Sigmoid colon (tissue), 7 donors: ENCODE results near the gene KRTAP10-9. TPM values are rescaled to one million over a fixed set of nuclear protein-coding genes. Genes with fewer than 3 reads are reported as not detected.
"Not testable (repeated sequence)": the region's sequence is repeated elsewhere in the genome, so short reads cannot be mapped to it uniquely, and the experiment has no call there.

Experiments used
- DNase-seq: peaks from one replicate; pipeline ENCODE4 v3.0.0-alpha.2; 2019
- H3K27ac ChIP-seq, 4 donors: fragments of 200-600 bp; sonication (generic); one replicate each; pipeline ENCODE4 v1.5.1; 2016 to 2019; ENCODE audit warnings: mild to moderate bottlenecking in 1 of 4
- H3K27me3 ChIP-seq, 3 donors: fragments of 200-600 bp; sonication (generic); one replicate each; pipeline ENCODE4 v1.5.1; 2019; ENCODE audit warnings: mild to moderate bottlenecking in 1 of 3
- H3K36me3 ChIP-seq, 4 donors: fragments of 200-600 bp; sonication (generic); one replicate each; pipeline ENCODE4 v1.5.1; 2016 to 2019
- H3K4me1 ChIP-seq, 4 donors: fragments of 200-600 bp; sonication (generic); one replicate each; pipeline ENCODE4 v1.5.1; 2017 to 2019
- H3K4me3 ChIP-seq, 4 donors: fragments of 200-600 bp; sonication (generic); one replicate each; pipeline ENCODE4 v1.5.1; 2017 to 2019; ENCODE audit warnings: mild to moderate bottlenecking in 2 of 4, moderate library complexity in 1 of 4
- H3K9me3 ChIP-seq, 4 donors: fragments of 200-600 bp in 3 of 4; sonication (generic) in 3 of 4; one replicate each; pipeline versions ENCODE4 v1.5.1 to v1.6.1; 2013 to 2019
- EP300 ChIP-seq, 4 donors: sonication (generic); formaldehyde crosslinking; IDR thresholded peaks; one replicate each; pipeline ENCODE4 v1.6.1; 2017; ENCODE audit warnings: antibody characterized with exemption in 4 of 4
- POLR2A ChIP-seq, 2 donors: fragments of 450-650 bp; IDR thresholded peaks; one replicate each; pipeline ENCODE4 v1.6.1; 2016; ENCODE audit warnings: antibody characterized with exemption in 2 of 2, mild to moderate bottlenecking in 2 of 2, moderate library complexity in 2 of 2
- POLR2AphosphoS5 ChIP-seq, 4 donors: sonication (generic); formaldehyde crosslinking; IDR thresholded peaks; one replicate each; pipeline ENCODE4 v1.6.1; 2017; ENCODE audit warnings: antibody characterized with exemption in 4 of 4
- WGBS, 2 donors: extraction: QIAGEN DNeasy Blood & Tissue Kit; methylation state at CpG; one replicate each; pipeline ENCODE4 v1.1.7; 2013; 5-methylcytosine and 5-hydroxymethylcytosine counted together
- intact Hi-C: fragments of 100-400 bp; cut with DNase I; formaldehyde crosslinking; loops from one replicate; pipeline ENCODE4 v1.15.1; 2023
- polyA plus RNA-seq, 3 donors: library from polyadenylated mRNA; stranded (reverse); fragments of 200-250 nt; gene quantifications; one replicate each; pipeline ENCODE4 v1.2.3, GENCODE V29; 2013
- total RNA-seq, 4 donors: library from RNA; depleted of rRNA; stranded (reverse); fragments of >200 nt; gene quantifications; one replicate each; pipeline ENCODE4 v1.1.0, GENCODE V29; 2016
- TF ChIP-seq, protein P1 (sequence below), 4 experiments: fragments of 450-650 bp in 3 of 4; fragments of 200-600 bp in 1 of 4; IDR thresholded peaks; one replicate each; pipeline ENCODE4 v1.5.1; 2016 to 2019; ENCODE audit warnings: antibody characterized with exemption in 4 of 4, mild to moderate bottlenecking in 3 of 4, moderate library complexity in 2 of 4
- donor health status: healthy with polysubstance abuse.
- donor health status: Bipolar disorder and iron deficiency.
- donor health status: healthy.

Gene KRTAP10-9
- total and polyA plus RNA-seq, 7 donors: not detected

DNA sequence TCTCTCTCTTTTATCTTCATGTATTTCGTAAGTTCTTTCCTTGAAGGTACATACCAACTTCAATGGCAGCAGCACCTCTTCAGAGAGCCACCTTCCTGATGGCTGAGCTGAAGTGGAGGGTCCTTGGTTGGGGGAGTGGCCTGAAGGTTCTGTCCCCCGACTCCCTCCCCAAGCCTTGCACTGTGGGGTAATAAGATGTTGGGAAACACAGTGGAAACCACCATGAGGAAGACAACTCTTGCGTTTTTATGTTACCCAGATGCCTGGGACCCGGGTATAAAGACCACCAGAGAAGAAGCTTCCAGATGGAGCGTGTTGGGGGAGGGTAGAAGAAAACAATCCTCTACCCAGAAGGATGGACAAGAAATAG lies 31.6 kb downstream of the KRTAP10-9 start:
- H3K36me3 ChIP-seq: no peaks in the 10 kb centered on the region
- H3K27me3 ChIP-seq: peaks cover 0 to 22% (median 5%) of the 10 kb centered on the region in 3 donors
- no peak overlapping the region for H3K4me3 ChIP-seq
- TF ChIP-seq POLR2AphosphoS5 (IDR thresholded peaks at IDR 0.05) (no peak), POLR2A (IDR thresholded peaks at IDR 0.05) (no peak), EP300 (IDR thresholded peaks at IDR 0.05) (no peak)
- TF ChIP-seq, protein P1, sequence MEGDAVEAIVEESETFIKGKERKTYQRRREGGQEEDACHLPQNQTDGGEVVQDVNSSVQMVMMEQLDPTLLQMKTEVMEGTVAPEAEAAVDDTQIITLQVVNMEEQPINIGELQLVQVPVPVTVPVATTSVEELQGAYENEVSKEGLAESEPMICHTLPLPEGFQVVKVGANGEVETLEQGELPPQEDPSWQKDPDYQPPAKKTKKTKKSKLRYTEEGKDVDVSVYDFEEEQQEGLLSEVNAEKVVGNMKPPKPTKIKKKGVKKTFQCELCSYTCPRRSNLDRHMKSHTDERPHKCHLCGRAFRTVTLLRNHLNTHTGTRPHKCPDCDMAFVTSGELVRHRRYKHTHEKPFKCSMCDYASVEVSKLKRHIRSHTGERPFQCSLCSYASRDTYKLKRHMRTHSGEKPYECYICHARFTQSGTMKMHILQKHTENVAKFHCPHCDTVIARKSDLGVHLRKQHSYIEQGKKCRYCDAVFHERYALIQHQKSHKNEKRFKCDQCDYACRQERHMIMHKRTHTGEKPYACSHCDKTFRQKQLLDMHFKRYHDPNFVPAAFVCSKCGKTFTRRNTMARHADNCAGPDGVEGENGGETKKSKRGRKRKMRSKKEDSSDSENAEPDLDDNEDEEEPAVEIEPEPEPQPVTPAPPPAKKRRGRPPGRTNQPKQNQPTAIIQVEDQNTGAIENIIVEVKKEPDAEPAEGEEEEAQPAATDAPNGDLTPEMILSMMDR (IDR thresholded peaks at IDR 0.05): no peak
- no peak overlapping the region for H3K27ac ChIP-seq
- 82 to 83% methylated on average over 5 of the region's 5 CpGs for WGBS, 2 donors
- no peak for DNase-seq
- peaks cover 0 to 4% (median 3%) of the 10 kb centered on the region in 4 donors for H3K9me3 ChIP-seq
- no peaks in the 10 kb centered on the region for H3K4me1 ChIP-seq
- intact Hi-C loops: no loop called here

DNA sequence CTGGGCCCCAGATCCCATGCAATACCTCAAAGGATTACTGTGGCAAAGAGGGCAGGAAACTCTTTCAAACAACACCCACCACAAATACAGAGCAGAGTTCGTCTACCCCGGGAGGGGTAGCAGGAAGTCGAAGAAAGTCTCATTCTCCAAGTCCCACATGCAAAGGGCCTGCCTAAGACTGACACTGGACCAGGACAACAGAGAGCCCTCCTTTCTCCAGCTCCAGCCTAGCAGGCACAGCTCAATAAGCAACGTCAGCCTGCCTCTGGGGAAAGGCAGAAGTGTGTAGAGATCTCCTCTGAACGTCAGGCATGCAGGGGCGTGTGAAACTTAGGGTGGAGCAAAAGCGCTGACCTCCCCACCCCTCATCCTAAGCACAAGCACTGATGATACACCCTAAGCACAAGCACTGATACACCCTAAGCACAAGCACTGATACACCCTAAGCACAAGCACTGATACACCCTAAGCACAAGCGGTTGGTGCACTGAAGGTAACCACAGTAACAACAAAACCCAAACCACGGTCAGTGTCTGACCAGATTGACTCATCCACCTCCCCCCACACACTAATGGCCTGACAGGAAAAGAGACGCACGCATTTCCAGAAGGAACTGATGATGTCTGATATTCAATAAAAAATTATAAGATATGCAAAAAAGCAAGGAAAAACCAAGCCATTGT lies 32.2 kb downstream of the KRTAP10-9 start:
- 54 to 56% methylated on average over 11 of the region's 11 CpGs for WGBS, 2 donors
- H3K27me3 ChIP-seq: peaks cover 0 to 22% (median 5%) of the 10 kb centered on the region in 3 donors
- no peak overlapping the region for H3K4me3 ChIP-seq
- TF ChIP-seq POLR2A (IDR thresholded peaks at IDR 0.05) (no peak), EP300 (IDR thresholded peaks at IDR 0.05) (no peak), POLR2AphosphoS5 (IDR thresholded peaks at IDR 0.05) (no peak)
- TF ChIP-seq, protein P1 (IDR thresholded peaks at IDR 0.05): no peak
- no peak for DNase-seq
- intact Hi-C loops: no loop called here
- no peaks in the 10 kb centered on the region for H3K4me1 ChIP-seq
- H3K36me3 ChIP-seq: no peaks in the 10 kb centered on the region
- peaks cover 0 to 4% (median 3%) of the 10 kb centered on the region in 4 donors for H3K9me3 ChIP-seq
- H3K27ac ChIP-seq: no peak overlapping the region

DNA sequence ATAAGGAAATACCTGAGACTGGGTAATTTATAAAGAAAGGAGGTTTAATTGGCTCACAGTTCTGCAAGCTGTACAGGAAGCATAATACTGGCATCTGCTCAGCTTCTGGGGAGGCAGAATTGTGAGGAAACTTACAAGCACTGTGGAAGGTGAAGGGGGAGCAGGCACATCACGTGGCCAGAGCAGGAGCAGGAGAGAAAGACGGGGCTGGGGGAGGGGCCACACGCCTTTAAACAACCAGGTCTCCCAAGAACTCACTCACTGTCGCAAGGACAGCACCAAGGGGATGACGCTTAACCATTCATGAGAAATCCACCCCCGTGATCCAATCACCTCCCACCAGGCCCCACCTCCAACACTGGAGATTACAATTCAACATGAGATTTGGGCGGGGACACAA lies 34.7 kb downstream of the KRTAP10-9 start:
- peaks cover 0 to 22% (median 5%) of the 10 kb centered on the region in 3 donors for H3K27me3 ChIP-seq
- H3K36me3 ChIP-seq, H3K9me3 ChIP-seq, DNase-seq, intact Hi-C loops, H3K27ac ChIP-seq, H3K4me3 ChIP-seq, H3K4me1 ChIP-seq: not testable (repeated sequence)
- WGBS, 2 donors: 52 to 59% methylated on average over 7 of the region's 7 CpGs

DNA sequence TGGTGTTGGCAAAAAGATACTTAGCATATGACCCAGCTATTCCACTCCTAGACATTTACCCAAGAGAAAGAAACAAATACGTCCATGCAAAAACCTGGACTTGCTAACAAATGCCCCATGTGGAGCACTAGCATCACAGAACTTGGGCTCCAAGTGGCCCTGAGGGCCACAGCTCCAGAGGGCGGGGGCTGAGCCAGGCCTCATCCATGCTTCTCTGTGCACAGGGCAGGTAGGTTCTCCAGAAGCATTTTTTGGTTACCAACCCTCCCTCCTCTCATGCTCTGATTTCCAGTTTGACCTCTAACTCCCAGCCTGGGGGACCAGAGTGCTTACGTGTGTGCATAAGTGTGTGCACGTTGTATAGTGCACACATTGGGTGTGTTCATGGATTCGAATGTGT lies 37.8 kb downstream of the KRTAP10-9 start:
- no peak overlapping the region for H3K4me3 ChIP-seq
- no peaks in the 10 kb centered on the region for H3K27me3 ChIP-seq
- no peak for DNase-seq
- TF ChIP-seq, protein P1 (IDR thresholded peaks at IDR 0.05): no peak
- TF ChIP-seq EP300 (IDR thresholded peaks at IDR 0.05) (no peak), POLR2AphosphoS5 (IDR thresholded peaks at IDR 0.05) (no peak), POLR2A (IDR thresholded peaks at IDR 0.05) (no peak)
- H3K36me3 ChIP-seq: no peaks in the 10 kb centered on the region
- no peaks in the 10 kb centered on the region for H3K4me1 ChIP-seq
- intact Hi-C loops: no loop called here
- H3K27ac ChIP-seq: no peak overlapping the region
- WGBS, 2 donors: 88 to 89% methylated on average over 5 of the region's 5 CpGs
- H3K9me3 ChIP-seq: no peaks in the 10 kb centered on the region

DNA sequence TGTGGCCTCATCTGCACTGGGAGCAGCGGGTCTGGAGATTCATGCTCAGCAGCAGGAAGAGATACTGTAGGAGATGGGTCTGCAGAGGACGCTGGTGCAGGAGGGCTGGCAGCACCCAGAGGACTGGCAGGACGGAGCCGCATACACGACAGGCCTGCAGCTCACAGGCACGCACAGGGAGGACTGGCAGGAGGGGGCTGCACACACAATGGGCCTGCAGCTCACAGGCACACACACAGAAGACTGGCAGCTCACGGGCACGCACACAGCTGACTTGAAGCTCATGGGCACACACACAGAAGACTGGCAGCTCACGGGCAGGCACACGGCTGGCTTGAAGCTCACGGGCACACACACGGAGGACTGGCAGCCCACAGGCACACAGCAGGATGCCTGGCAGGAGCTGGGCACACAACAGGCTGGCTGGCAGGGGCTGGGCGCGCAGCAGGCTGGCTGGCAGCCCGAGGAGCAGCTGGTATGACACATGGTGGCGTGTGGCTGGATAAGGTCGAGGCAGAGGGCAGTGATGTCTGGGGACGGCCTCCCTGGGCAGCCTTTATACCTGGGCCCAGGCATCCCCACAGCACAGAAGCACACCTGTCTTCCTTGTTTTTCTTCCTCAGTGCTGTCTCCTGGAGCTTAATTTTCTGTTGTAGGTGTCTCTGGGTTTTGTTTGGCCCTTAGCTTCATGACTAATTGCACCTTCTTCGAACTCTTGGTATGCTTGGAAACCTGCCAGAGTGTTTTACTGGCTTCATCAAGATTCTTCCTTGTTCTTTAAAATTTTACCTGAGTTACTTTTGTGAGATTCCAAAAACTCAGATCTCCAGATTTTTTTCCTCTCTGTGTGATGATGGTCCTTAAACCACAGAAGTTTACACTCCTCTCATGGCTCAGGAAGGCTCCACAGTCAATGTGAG lies 39.8 kb downstream of the KRTAP10-9 start, which contains the start of gene KRTAP12-2:
Gene KRTAP12-2 (minus strand): TSS at position 527 of the 920 bp plus-strand sequence. CDS start 41 bp downstream, at position 486.
- no peak within 1 kb of the TSS for H3K27ac ChIP-seq
- peaks cover 0 to 6% (median 0%) of the 10 kb centered on the region in 4 donors for H3K9me3 ChIP-seq
- WGBS, 2 donors: 49 to 74% methylated on average over 19 of the region's 19 CpGs
- TF ChIP-seq, protein P1 (IDR thresholded peaks at IDR 0.05): no peak
- TF ChIP-seq POLR2AphosphoS5 (IDR thresholded peaks at IDR 0.05) (no peak), POLR2A (IDR thresholded peaks at IDR 0.05) (no peak), EP300 (IDR thresholded peaks at IDR 0.05) (no peak)
- no peak within 1 kb of the TSS for H3K4me3 ChIP-seq
- no peaks in the 10 kb centered on the region for H3K36me3 ChIP-seq
- peaks cover 0 to 5% (median 0%) of the 10 kb centered on the region in 3 donors for H3K27me3 ChIP-seq
- H3K4me1 ChIP-seq: no peaks in the 10 kb centered on the region
- DNase-seq: no peak
- intact Hi-C loops: no loop called here
